ENCODE results near the gene POU2AF1. TPM values are rescaled to one million over a fixed set of nuclear protein-coding genes. Genes with fewer than 3 reads are reported as not detected.

POU2AF1 gene
- total and polyA plus RNA-seq, 2 of the 8 experiments (the other 6 are each of a cell fraction or from before 2014, with no cell fraction given) = not detected

DNA sequence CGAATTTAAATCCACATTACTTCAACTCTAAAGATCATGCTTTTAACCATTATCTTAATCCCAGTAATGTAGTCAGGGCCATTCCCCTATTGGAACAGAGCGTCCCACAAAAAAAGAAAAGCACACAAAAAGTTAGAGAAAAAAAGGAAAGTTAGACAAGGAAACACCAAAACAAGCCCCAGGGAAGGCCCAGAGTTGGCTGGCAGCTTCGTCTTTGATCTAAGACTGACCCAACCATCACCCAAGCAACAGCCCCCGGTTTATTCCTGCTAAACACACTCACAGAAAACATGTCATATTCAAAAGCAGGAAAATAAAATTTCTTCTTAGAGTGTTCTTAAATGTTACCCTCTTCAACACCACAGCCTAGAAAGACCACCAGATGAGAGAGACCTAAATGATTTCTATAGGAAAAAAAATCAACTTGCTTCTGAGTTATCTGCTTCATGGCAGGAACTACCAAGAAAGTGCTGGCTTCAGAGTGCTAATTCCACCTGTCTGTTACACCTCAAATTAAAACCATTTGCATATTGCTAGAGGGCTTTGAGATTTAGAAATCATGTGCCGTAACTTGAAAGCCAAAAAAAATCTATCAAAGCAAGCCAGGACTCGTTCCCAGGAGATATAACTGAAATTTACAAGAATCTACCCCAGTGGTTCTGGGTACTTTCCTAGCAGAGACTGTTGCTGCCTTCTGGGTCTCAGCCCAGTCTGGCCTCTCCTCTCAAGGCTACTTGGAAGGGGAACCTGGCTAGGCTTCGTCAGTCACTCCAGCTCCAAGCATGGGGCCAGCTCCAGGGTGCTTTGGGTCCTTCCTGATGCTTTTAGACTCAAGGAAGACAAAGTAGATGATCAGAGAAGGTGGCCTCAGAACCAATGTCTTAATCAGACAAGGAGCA is 49.5 kb downstream of the POU2AF1 start (continued):
- no peak for TF ChIP-seq POLR2AphosphoS5 (IDR thresholded peaks at IDR 0.05; ENCODE audit: low read depth, low read length)

Data from H1 (cell line).